NCI-H345 treated with DMSO at 0.1 percent for 48 hours (cell line): ENCODE measurements around the gene MCC.
A peak's percentile ranks its signal among the peaks of the same experiment; 100 is the strongest.
"Not testable (repeated sequence)": the region's sequence is repeated elsewhere in the genome, so short reads cannot be mapped to it uniquely, and the experiment has no call there.

Experiments
- DNase-seq: peaks from one replicate; lab custom pipeline; 2025; ENCODE audit not compliant: unreplicated experiment; lab: John Stamatoyannopoulos, UW

MCC gene

GRCh38 chr5:113427871-113428574 is 60.2 kb downstream of the MCC start:
- DNase-seq, result no peak

- no peak for DNase-seq
Observed at GRCh38 chr5:113425909-113426308, 62.3 kb downstream of the MCC start.

DNA sequence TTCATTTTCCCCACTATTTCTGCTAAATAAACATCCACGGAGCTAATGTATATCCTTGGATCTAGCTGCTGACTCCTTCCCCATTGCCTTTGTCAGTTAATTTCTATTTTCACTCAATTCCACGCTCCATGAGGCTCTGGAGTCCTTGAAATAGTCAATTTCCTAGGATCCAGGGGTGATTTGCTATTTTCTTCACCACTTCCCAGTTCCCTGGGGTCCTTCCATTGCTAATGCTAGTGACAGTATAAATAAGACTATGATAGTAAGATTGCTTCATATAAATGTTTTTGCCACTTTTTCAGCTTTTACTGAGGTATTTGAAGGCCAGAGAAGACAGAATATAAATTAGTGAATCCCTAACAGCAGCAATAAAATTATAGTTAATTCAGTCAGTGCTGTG is 66.6 kb downstream of the MCC start:
- no peak for DNase-seq

GRCh38 chr5:113405530-113405929 is 82.7 kb downstream of the MCC start:
- DNase-seq, result no peak

- DNase-seq, result no peak
Observed at GRCh38 chr5:113404269-113404668, 84.0 kb downstream of the MCC start.

- DNase-seq, result not testable (repeated sequence)
Observed at GRCh38 chr5:113397986-113398385, 90.3 kb downstream of the MCC start.

DNA sequence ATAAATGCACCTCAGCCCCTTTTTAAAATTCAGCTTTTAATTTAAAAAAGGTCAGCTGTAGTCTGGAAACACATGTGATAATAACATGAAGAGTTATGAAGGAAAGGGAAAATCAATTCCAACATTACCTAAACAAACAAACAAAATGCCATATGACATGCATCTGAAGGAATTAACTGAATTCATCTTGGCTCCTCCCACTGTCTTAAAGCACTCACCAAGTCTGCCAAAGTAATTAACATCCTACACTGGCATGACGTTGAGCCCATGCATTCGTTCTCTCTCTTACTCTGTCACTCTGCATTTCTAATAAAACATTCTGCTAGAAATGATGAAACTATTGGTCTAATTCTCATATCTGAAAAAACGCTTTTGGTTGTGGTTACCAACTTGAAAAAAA is 91.2 kb downstream of the MCC start:
- no peak for DNase-seq

- no peak for DNase-seq
Observed at GRCh38 chr5:113394658-113395057, 93.6 kb downstream of the MCC start.

DNA sequence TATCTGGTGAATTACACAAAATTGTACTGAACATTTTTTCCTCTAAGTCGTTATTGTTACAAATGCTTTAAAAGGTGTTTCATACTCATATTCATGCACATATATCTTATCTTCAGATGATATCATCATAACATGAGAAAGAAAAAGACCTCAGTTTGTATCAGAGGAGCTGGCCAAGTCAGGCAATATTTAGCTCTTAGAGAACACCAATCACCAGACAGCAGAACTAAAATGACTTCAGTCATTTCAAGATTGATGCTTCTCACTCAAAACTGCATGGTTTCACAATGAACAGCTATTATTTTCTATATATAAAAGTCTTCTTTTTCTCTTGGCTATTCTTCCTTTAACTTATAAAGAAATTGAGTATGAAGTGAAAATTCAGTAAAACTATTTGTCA is 98.0 kb downstream of the MCC start:
- DNase-seq, result no peak

DNA sequence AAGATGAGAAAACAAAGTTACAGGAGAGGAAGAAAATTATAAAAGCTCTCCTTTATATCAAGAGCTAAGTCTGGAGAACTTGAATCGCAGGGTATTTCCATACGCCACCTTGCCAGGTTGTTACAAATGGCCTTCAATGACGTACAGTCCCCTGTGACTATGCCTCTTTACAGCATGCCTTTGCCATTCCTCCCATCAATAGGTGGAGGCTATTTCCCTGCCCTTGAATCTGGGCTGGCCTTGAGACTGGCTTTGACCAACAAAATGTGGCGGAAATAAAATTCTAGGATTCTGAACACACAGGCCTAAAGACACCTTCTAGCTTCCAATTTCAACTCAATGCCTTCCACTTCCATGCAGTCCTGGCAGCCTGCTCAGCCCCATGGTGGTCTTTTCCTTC is 99.1 kb downstream of the MCC start:
- DNase-seq, result no peak

- no peak for DNase-seq
Observed at GRCh38 chr5:113387844-113388243, 100.4 kb downstream of the MCC start.

GRCh38 chr5:113384782-113385285 is 103.4 kb downstream of the MCC start:
- no peak for DNase-seq

- DNase-seq, result no peak
Observed at GRCh38 chr5:113382731-113383130, 105.5 kb downstream of the MCC start.

DNA sequence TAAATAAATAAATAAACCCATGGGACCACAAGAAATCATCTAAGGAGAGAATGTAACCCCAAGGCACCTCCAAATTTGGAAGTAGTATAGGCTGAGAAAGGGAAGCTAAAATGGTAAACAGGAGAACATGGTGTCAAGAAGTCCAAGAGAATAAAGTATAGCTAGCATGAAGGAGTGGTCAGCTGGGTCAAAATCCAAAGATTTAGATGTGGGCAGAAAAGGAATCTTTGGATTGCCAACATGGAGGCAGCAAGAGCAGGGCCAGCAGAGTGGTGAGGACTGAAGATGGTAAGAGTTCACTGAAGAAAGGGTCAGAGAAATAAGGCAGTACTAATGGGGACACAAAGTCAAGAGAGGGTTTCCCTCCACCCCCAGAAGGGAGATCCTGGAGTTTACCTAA is 106.5 kb downstream of the MCC start:
- no peak for DNase-seq

GRCh38 chr5:113380807-113381326 is 107.4 kb downstream of the MCC start:
- no peak for DNase-seq

DNA sequence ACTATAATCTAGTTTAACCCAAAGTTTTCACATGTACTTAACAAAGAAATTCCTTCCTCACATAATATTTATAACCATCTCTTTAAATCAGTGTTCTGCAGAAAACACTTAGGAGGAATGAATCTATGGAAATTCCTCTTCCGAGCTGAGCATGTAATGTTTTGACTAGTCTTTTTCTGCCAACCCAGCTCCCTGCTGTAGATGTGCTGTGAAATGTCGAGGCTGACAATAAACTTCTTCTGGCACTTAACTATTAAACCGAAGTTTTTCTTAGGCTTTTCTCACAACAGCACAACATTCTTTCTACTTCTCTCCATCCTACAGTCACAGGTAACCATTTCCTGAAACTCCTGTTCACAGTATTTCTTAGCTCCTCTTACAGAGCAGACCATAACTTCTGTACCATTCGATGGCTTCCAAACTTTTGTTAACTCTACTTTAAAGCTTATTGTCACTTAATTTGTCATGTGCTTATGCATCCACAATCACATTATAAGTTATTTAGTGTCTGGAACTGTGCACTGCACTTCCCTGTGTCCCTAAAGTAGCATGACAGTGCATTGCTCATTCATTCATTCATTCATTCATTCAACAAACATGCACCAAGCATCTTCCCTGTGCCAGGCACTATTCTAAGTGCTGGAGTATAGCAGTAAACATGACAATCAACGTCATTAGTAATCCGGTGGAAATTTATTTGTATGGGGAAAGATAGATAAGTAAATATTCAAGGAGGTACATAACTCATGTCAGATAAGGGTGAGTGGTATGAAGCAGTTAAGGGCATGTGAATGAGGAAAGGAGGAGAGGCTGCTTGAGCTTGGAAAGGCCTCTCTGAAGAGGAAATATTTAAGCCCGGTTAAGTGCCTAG is 108.1 kb downstream of the MCC start:
- no peak for DNase-seq

- DNase-seq, result peak; percentile 27
Observed at GRCh38 chr5:113378959-113379541, 109.2 kb downstream of the MCC start.

DNA sequence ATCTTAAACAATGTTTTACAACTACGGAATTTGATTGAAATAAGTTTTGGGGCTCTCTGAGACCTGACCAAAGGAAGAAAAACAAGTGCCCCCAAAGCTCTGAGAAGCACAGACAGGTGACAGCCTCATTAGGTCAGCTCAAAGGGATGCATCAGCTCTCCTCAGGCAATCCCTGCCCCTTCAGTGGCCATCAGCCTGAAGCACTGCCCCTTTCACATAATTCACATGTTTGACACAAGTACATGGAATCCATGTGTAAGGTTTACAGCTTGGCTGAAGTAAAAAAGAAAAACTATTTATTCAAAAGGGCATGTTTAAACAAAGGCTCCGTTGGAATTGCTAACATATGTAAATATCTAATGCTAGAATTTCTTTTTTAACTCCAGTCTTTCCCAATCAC is 109.7 kb downstream of the MCC start:
- no peak for DNase-seq

- no peak for DNase-seq
Observed at GRCh38 chr5:113378081-113378480, 110.2 kb downstream of the MCC start.

DNA sequence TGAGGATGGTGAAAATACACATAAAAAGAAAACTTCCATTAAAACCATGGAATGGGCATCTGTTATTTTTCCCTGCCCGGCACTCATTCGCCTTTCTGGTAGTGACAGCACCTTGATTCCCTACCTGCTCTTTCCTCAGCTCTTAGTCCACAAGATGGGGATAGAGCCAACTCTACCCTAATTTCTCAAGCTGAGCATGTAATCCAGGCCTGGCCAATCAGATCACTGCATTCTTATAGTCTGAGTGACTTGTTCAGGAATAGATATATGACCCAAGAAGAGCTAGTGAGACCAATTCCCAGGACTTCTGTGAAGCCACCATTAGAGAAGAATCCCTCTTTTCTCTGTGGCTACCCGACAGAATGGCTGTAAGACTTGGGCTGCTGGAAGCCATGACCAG is 111.6 kb downstream of the MCC start:
- DNase-seq, result no peak

- DNase-seq, result no peak
Observed at GRCh38 chr5:113375480-113376060, 112.7 kb downstream of the MCC start.
